Trophoblast cell (in vitro differentiated cells and primary cell): Measurements from ENCODE around the gene IL22RA1.

Source experiments
- DNase-seq, 2 donors: peaks; one replicate each; pipeline ENCODE4 v3.0.0-alpha.2; 2016
- H2AFZ ChIP-seq: 2 replicates; pipeline ENCODE4 v1.6.1; 2013; ENCODE audit warnings: low read length, moderate library complexity, mild to moderate bottlenecking; ENCODE audit not compliant: insufficient read depth, poor library complexity
- H2AK5ac ChIP-seq: 2 replicates; pipeline ENCODE4 v1.6.1; 2013; ENCODE audit warnings: mild to moderate bottlenecking, low read length
- H2BK120ac ChIP-seq: 2 replicates; pipeline ENCODE4 v1.6.1; 2013; ENCODE audit warnings: low read length, mild to moderate bottlenecking, moderate library complexity; ENCODE audit not compliant: insufficient read depth, poor library complexity
- H2BK12ac ChIP-seq: 2 replicates; pipeline ENCODE4 v1.6.1; 2013; ENCODE audit warnings: mild to moderate bottlenecking, low read length, moderate library complexity
- H2BK5ac ChIP-seq: 2 replicates; pipeline ENCODE4 v1.6.1; 2013; ENCODE audit warnings: low read length, low read depth, moderate library complexity, mild to moderate bottlenecking; ENCODE audit not compliant: poor library complexity
- H3K14ac ChIP-seq: 2 replicates; pipeline ENCODE4 v1.6.1; 2013; ENCODE audit warnings: mild to moderate bottlenecking, low read length
- H3K18ac ChIP-seq: 2 replicates; pipeline ENCODE4 v1.6.1; 2013; ENCODE audit warnings: mild to moderate bottlenecking, low read length
- H3K23ac ChIP-seq: 2 replicates; pipeline ENCODE4 v1.6.1; 2013; ENCODE audit warnings: low read length
- H3K27ac ChIP-seq: 2 replicates; pipeline ENCODE4 v1.5.1; 2013; ENCODE audit warnings: low read depth, mild to moderate bottlenecking, inconsistent platforms, low read length, moderate library complexity
- H3K27me3 ChIP-seq: 2 replicates; pipeline ENCODE4 v1.6.1; 2013; ENCODE audit warnings: inconsistent platforms, mild to moderate bottlenecking, low read length, moderate library complexity; ENCODE audit not compliant: insufficient read depth
- H3K36me3 ChIP-seq, 2 experiments: 1 replicate in 1 of 2; 2 replicates in 1 of 2; pipeline ENCODE4 v1.6.1; 2013; ENCODE audit warnings: low read length in 2 of 2, mild to moderate bottlenecking in 2 of 2, moderate library complexity in 1 of 2; ENCODE audit not compliant: insufficient read depth in 2 of 2, control insufficient read depth in 1 of 2
- H3K4ac ChIP-seq: 2 replicates; pipeline ENCODE4 v1.6.1; 2013; ENCODE audit warnings: low read depth, mild to moderate bottlenecking, low read length, moderate library complexity
- H3K4me1 ChIP-seq, 2 experiments: 1 replicate in 1 of 2; 2 replicates in 1 of 2; pipeline ENCODE4 v1.6.1; 2013; ENCODE audit warnings: low read length in 2 of 2, mild to moderate bottlenecking in 2 of 2, moderate library complexity in 1 of 2; ENCODE audit not compliant: insufficient read depth in 2 of 2, control insufficient read depth in 1 of 2
- H3K4me2 ChIP-seq: 2 replicates; pipeline ENCODE4 v1.6.1; 2013; ENCODE audit warnings: inconsistent platforms, mild to moderate bottlenecking, low read length, moderate library complexity
- H3K4me3 ChIP-seq: 2 replicates; pipeline ENCODE4 v1.5.1; 2013; ENCODE audit warnings: mild to moderate bottlenecking, low read depth, low read length, inconsistent platforms
- H3K79me1 ChIP-seq: one replicate; pipeline ENCODE4 v1.6.1; 2013; ENCODE audit warnings: low read length
- H3K79me2 ChIP-seq: 2 replicates; pipeline ENCODE4 v1.6.1; 2013; ENCODE audit warnings: low read length, mild to moderate bottlenecking; ENCODE audit not compliant: control insufficient read depth, insufficient read depth, poor library complexity
- H3K9ac ChIP-seq: 2 replicates; pipeline ENCODE4 v1.6.1; 2013; ENCODE audit warnings: mild to moderate bottlenecking, low read length
- H3K9me3 ChIP-seq: 2 replicates; pipeline ENCODE4 v1.6.1; 2013; ENCODE audit warnings: low read depth, mild to moderate bottlenecking, control low read depth, inconsistent platforms, low read length; ENCODE audit not compliant: insufficient read depth
- H4K12ac ChIP-seq: 2 replicates; pipeline ENCODE4 v1.6.1; 2013; ENCODE audit warnings: low read depth, mild to moderate bottlenecking, low read length, moderate library complexity
- H4K8ac ChIP-seq: 2 replicates; pipeline ENCODE4 v1.6.1; 2013; ENCODE audit warnings: low read depth, mild to moderate bottlenecking, low read length, moderate library complexity
- H4K91ac ChIP-seq: one replicate; pipeline ENCODE4 v1.6.1; 2013; ENCODE audit warnings: low read depth, mild to moderate bottlenecking, low read length, moderate library complexity
- WGBS: extraction: QIAGEN DNeasy Blood & Tissue Kit; methylation state at CpG from one replicate; pipeline ENCODE4 v1.1.7; 2013; ENCODE audit warnings: missing lambda C conversion rate; ENCODE audit not compliant: insufficient read length, insufficient coverage; ENCODE audit errors: extremely low coverage; 5-methylcytosine and 5-hydroxymethylcytosine counted together

The IL22RA1 gene

DNA sequence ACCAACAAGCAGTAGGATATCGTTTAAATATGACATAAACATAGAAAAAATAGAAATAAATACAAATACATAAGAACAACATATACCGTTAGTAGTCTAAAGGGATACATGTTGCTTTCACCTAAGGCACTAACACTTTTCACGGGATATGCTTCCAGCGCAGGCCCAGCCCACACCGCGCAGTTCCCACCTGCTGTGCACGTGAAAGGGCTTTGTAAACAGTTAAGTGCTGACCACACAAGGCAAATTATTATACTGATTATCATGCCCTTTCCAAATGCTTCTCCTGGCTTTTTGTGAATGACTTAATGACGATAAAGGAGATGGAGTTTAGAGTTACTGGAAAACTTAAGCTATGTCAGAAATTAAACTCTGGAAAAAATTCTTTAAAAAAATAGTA, 11.3 kb upstream of the IL22RA1 start:
- Histone ChIP-seq H3K4ac (no peak overlapping the region), H2BK120ac (no peak overlapping the region), H3K4me2 (no peak overlapping the region), H4K8ac (no peak overlapping the region), H3K27me3 (no peaks in the 10 kb centered on the region), H3K4me3 (no peak overlapping the region), H4K12ac (no peak overlapping the region), H2AFZ (no peak overlapping the region), H2BK5ac (no peak overlapping the region), H2AK5ac (no peak overlapping the region), H3K14ac (no peak overlapping the region), H3K79me2 (peaks cover 3% of the 10 kb centered on the region), H3K9me3 (no peaks in the 10 kb centered on the region), H3K27ac (no peak overlapping the region), H3K4me1 (peaks cover 7 to 18% of the 10 kb centered on the region in 2 experiments), H3K9ac (no peak overlapping the region), H4K91ac (no peak overlapping the region), H3K18ac (no peak overlapping the region), H3K36me3 (peaks cover 17 to 18% of the 10 kb centered on the region in 2 experiments), H3K23ac (no peak overlapping the region), H3K79me1 (peaks cover 10% of the 10 kb centered on the region), H2BK12ac (no peak overlapping the region)
- DNase-seq: no peak
- no CpG with 5 or more reads among the region's 8 CpGs for WGBS

- H3K27ac ChIP-seq: no peak overlapping the region
- H3K4ac ChIP-seq: no peak overlapping the region
- H2AK5ac ChIP-seq: peak overlapping the region; percentile 28
- H2AFZ ChIP-seq: no peak overlapping the region
- H4K8ac ChIP-seq: peak overlapping the region; percentile 7
- H2BK5ac ChIP-seq: no peak overlapping the region
- peaks cover 14 to 17% of the 10 kb centered on the region in 2 experiments for H3K36me3 ChIP-seq
- peaks cover 7 to 18% of the 10 kb centered on the region in 2 experiments for H3K4me1 ChIP-seq
- no peak overlapping the region for H2BK120ac ChIP-seq
- no peak overlapping the region for H3K18ac ChIP-seq
- no peak overlapping the region for H3K23ac ChIP-seq
- no peak overlapping the region for H3K9ac ChIP-seq
- no peaks in the 10 kb centered on the region for H3K9me3 ChIP-seq
- H2BK12ac ChIP-seq: no peak overlapping the region
- H4K12ac ChIP-seq: no peak overlapping the region
- peak overlapping the region; percentile 2 for H4K91ac ChIP-seq
- H3K4me3 ChIP-seq: no peak overlapping the region
- no peaks in the 10 kb centered on the region for H3K27me3 ChIP-seq
- peak overlapping the region; percentile 21 for H3K14ac ChIP-seq
- no peak for DNase-seq
- whole genome bisulfite sequencing: no CpG with 5 or more reads among the region's 10 CpGs
- peaks cover 10% of the 10 kb centered on the region for H3K79me1 ChIP-seq
- no peak overlapping the region for H3K4me2 ChIP-seq
- H3K79me2 ChIP-seq: peaks cover 3% of the 10 kb centered on the region
Measured at GRCh38 chr1:24152631-24153494, 9.9 kb upstream of the IL22RA1 start.

GRCh38 chr1:24151175-24151533, 8.2 kb upstream of the IL22RA1 start:
- Histone ChIP-seq H3K27ac (peak overlapping the region; percentile 88), H2AFZ (no peak overlapping the region), H4K8ac (no peak overlapping the region), H3K36me3 (peaks cover 3 to 4% of the 10 kb centered on the region in 2 experiments), H2AK5ac (no peak overlapping the region), H2BK12ac (no peak overlapping the region), H3K9me3 (no peaks in the 10 kb centered on the region), H4K91ac (no peak overlapping the region), H2BK120ac (no peak overlapping the region), H3K14ac (no peak overlapping the region), H3K4me2 (peak overlapping the region; percentile 80), H3K18ac (no peak overlapping the region), H3K79me1 (peaks cover 10% of the 10 kb centered on the region), H3K4me1 (peaks cover 7 to 18% of the 10 kb centered on the region in 2 experiments), H3K23ac (no peak overlapping the region), H3K79me2 (peaks cover 3% of the 10 kb centered on the region), H3K27me3 (no peaks in the 10 kb centered on the region), H2BK5ac (no peak overlapping the region), H4K12ac (no peak overlapping the region), H3K9ac (no peak overlapping the region), H3K4me3 (no peak overlapping the region), H3K4ac (no peak overlapping the region)
- WGBS: no CpG with 5 or more reads among the region's 12 CpGs
- no peak for DNase-seq

DNA sequence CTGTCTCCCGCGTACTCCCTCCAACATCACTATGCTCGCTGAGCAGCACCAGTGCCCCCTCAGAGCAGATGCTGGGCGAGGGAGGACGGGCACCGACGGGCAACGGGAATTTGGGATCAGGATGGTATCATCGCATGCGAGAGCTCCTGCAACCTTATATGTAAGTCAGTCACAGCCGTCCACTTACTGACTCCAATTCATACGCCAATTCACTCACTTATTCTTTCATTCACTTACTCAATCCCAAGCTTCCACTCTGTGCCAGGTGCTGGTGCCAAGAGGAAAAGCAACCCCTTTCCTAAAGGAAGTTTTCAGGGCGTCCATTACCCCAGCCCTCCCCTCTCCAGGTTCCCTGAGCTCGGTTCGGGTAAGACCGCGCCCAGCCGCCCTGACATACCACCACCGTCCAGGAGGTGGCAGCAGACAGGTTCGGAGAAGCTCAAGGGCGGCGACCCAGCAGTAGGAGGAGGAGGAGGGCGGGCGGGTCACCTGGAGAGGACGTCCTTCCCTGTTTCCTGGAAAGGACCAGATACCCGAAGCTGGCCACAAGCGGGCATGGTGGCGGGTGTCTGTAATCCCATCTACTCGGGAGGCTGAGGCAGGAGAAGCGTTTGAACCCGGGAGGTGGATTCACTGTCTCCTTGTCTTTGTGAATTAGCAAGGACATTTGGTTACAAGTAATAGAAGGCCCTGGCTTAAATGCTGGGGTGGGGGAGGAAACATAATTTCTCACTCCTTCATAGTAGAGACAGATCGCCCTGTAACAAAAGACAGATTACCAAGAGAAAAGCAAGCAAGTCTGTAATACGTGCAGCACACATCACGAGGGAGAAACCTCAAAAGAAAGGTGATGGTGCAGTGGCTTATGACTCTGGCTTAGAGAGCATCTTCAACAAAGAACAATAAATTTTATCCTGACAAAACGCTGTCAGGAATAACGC, 7.6 kb upstream of the IL22RA1 start:
- no peak overlapping the region for H2AFZ ChIP-seq
- peak overlapping the region; percentile 56 for H3K18ac ChIP-seq
- peak overlapping the region; percentile 59 for H4K12ac ChIP-seq
- peak overlapping the region; percentile 66 for H3K23ac ChIP-seq
- H4K8ac ChIP-seq: peak overlapping the region; percentile 64
- peak; percentile 87 to 94 for DNase-seq
- peaks cover 10% of the 10 kb centered on the region for H3K79me1 ChIP-seq
- WGBS: 100% methylated on average over 1 of the region's 36 CpGs
- peak overlapping the region; percentile 80 for H3K4me2 ChIP-seq
- H2AK5ac ChIP-seq: peak overlapping the region; percentile 77
- peak overlapping the region; percentile 22 for H2BK120ac ChIP-seq
- H3K9me3 ChIP-seq: no peaks in the 10 kb centered on the region
- H2BK5ac ChIP-seq: peak overlapping the region; percentile 70
- H3K27me3 ChIP-seq: no peaks in the 10 kb centered on the region
- peak overlapping the region; percentile 80 for H2BK12ac ChIP-seq
- no peaks in the 10 kb centered on the region for H3K36me3 ChIP-seq
- H3K79me2 ChIP-seq: peaks cover 3% of the 10 kb centered on the region
- H3K4me3 ChIP-seq: no peak overlapping the region
- H3K4ac ChIP-seq: no peak overlapping the region
- H3K4me1 ChIP-seq: peaks cover 7 to 18% of the 10 kb centered on the region in 2 experiments
- H3K14ac ChIP-seq: peak overlapping the region; percentile 73
- peak overlapping the region; percentile 88 for H3K27ac ChIP-seq
- H4K91ac ChIP-seq: peak overlapping the region; percentile 63
- H3K9ac ChIP-seq: peak overlapping the region; percentile 85
